ENCODE data around the gene TUSC2.
"Not testable (repeated sequence)": the region's sequence is repeated elsewhere in the genome, so short reads cannot be mapped to it uniquely, and the experiment has no call there.

The TUSC2 gene

GRCh38 chr3:50286322-50287227 is 41.4 kb downstream of the TUSC2 start:
- Histone ChIP-seq H3K4me1 (ENCODE audit: control insufficient read depth in 1 of 2, insufficient read depth in 1 of 2, low read depth in 1 of 2, low read length in 1 of 2) (peaks cover 4% of the 10 kb centered on the region in 2 experiments), H3K4me3 (ENCODE audit: low read depth in 1 of 2, low read length in 1 of 2) (no peak overlapping the region), H3K27ac (no peak overlapping the region), H3K36me3 (peaks cover 12% of the 10 kb centered on the region), H3K27me3 (no peaks in the 10 kb centered on the region), H3K9me3 (no peaks in the 10 kb centered on the region)
- TF ChIP-seq CTCF (IDR thresholded peaks at IDR 0.05) = no peak

GRCh38 chr3:50284121-50284520 is 43.9 kb downstream of the TUSC2 start:
- H3K27ac ChIP-seq; H3K27me3 ChIP-seq; H3K4me3 ChIP-seq (ENCODE audit: low read depth in 1 of 2, low read length in 1 of 2); H3K9me3 ChIP-seq; H3K4me1 ChIP-seq (ENCODE audit: control insufficient read depth in 1 of 2, insufficient read depth in 1 of 2, low read depth in 1 of 2, low read length in 1 of 2): not testable (repeated sequence)
- peaks cover 12% of the 10 kb centered on the region for H3K36me3 ChIP-seq

- Histone ChIP-seq H3K4me1 (ENCODE audit: control insufficient read depth in 1 of 2, insufficient read depth in 1 of 2, low read depth in 1 of 2, low read length in 1 of 2) (peaks cover 7 to 19% of the 10 kb centered on the region in 2 experiments), H3K36me3 (no peaks in the 10 kb centered on the region)
- no peak for TF ChIP-seq CTCF (IDR thresholded peaks at IDR 0.05)
These were observed 48.6 kb downstream of the TUSC2 start for GRCh38 chr3:50279255-50280016.

GRCh38 chr3:50278880-50279224 is 49.2 kb downstream of the TUSC2 start, which contains the start of gene LSMEM2:
Gene LSMEM2 (plus strand): TSS chr3:50279087. CDS start chr3:50279114, 27 bp downstream.
- Histone ChIP-seq H3K9me3 (no peaks in the 10 kb centered on the region), H3K4me1 (ENCODE audit: control insufficient read depth in 1 of 2, insufficient read depth in 1 of 2, low read depth in 1 of 2, low read length in 1 of 2) (peaks cover 12 to 25% of the 10 kb centered on the region in 2 experiments), H3K36me3 (no peaks in the 10 kb centered on the region), H3K27ac (no peak within 1 kb of the TSS), H3K27me3 (peaks cover 54% of the 10 kb centered on the region), H3K4me3 (ENCODE audit: low read depth in 1 of 2, low read length in 1 of 2) (no peak within 1 kb of the TSS)
- no peak for TF ChIP-seq CTCF (IDR thresholded peaks at IDR 0.05)

More at GRCh38 chr3:50279255-50280016, 48.6 kb downstream of the TUSC2 start:
- Histone ChIP-seq H3K9me3 (no peaks in the 10 kb centered on the region), H3K27me3 (peaks cover 48% of the 10 kb centered on the region), H3K4me3 (ENCODE audit: low read depth in 1 of 2, low read length in 1 of 2) (no peak overlapping the region), H3K27ac (no peak overlapping the region)

GRCh38 chr3:50278123-50278879 is 49.7 kb downstream of the TUSC2 start:
- Histone ChIP-seq H3K9me3 (no peaks in the 10 kb centered on the region), H3K36me3 (no peaks in the 10 kb centered on the region), H3K4me1 (ENCODE audit: control insufficient read depth in 1 of 2, insufficient read depth in 1 of 2, low read depth in 1 of 2, low read length in 1 of 2) (peaks cover 18 to 30% of the 10 kb centered on the region in 2 experiments), H3K4me3 (ENCODE audit: low read depth in 1 of 2, low read length in 1 of 2) (no peak overlapping the region), H3K27me3 (peaks cover 59% of the 10 kb centered on the region), H3K27ac (no peak overlapping the region)
- no peak for TF ChIP-seq CTCF (IDR thresholded peaks at IDR 0.05)
